ENCODE measurements around the gene YRDC.
"Not testable (repeated sequence)": the region's sequence is repeated elsewhere in the genome, so short reads cannot be mapped to it uniquely, and the experiment has no call there.

Gene YRDC

DNA sequence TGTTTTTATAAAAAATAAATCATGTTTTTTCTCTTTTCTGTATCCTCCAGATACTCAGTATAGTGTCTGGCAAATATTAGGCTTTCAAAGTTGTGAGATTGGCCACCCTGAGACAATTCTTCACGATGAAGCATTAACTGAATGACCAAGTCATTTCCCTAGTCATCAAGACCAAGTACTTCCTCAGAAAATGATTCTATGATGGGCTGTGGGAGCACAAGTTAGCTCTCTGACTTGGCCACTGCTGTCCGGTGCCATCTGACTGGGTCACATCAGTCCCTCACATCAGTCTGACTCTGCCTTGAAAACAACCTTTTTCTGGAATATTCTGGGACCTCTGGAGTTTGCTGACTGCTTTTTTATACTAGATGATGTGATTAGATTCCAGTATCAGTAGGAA is 13.5 kb upstream of the YRDC start:
- no peak for DNase-seq (ENCODE audit: low read depth)

DNA sequence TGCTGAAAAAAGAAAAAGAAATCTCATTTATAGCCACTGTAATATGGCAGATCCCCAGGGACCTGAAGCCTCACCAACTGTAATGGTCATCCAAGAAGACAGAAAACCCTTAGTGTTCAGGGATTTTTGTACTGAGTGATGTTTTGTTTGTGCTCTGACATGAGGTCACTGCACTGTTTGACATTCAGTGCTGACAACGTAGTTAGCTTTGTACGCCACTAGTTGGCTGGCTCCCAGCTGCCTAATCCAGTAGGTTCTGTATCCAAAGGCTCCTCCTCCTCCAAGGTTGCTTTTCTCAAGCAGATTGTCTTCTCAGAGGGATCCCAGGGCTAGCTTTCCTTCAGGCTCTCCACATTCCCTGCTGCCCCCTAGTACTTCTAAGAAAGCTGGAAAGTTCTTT is 9.5 kb upstream of the YRDC start:
- DNase-seq (ENCODE audit: low read depth) = no peak

- no peak for DNase-seq (ENCODE audit: low read depth)
These were observed 6.2 kb upstream of the YRDC start for GRCh38 chr1:37814252-37814651.

GRCh38 chr1:37813529-37814145 is 5.6 kb upstream of the YRDC start:
- DNase-seq (ENCODE audit: low read depth) = no peak

- peak; percentile 23 for DNase-seq (ENCODE audit: low read depth)
These were observed 3.1 kb upstream of the YRDC start for GRCh38 chr1:37811027-37811655.

DNA sequence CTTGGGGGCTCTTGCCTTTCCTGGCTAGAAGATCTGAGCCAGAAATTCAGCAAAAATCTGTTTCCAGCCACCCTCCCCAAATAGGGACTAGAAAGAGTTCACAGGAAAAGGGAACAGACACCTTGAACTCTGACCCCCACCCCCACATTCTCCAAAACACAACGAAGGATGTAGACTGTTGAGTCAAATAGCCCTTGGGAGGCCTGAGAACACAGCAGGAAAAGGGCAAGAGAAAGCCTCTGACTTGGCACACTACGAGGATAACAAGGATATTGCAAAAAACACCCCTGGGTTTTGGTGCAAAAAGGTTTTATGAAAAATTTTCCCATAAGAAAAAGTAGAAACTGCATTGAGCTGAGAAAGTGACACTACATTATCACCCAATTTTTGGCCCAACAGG is 1.9 kb upstream of the YRDC start:
- DNase-seq (ENCODE audit: low read depth) = no peak

DNA sequence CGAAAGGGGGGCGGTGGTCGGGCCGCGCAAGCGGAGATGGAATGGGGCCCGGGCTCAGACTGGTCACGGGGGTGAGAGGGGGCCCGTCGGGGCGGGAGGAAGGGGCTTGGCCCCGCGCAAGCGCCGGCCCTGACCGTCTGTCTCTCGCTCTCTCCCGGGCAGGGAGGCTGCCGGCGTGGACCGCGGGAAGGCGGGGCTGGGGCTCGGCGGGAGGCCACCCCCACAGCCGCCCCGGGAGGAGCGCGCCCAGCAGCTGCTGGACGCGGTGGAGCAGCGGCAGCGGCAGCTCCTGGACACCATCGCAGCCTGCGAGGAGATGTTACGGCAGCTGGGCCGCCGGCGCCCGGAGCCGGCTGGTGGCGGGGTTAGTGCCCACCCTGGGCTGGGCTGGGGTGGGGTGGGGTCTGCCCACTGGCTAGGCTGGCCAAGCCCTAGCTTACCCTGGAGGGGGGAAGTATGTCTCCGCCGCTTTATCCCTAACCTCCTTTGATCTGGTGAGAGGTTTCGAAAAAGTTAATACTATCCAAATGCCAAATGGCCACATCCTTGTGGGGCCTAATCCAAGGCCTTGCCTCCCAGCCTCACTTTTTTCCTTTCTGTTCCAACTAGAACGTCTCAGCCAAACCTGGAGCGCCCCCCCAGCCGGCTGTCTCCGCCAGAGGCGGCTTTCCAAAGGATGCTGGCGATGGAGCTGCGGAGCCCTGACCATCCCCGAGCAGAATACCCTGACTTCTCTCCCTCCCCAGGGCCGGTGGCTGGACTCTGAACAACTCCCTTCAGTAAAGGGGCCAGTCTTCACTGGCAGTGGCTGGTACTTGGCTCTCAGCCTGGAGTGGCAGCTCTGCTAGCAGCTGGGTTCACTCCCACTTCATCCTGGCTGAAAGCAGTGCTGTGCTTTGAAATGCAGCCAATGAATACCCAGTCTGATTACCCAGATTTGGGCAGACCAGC is 636 bp upstream of the YRDC start:
- peak; percentile 12 for DNase-seq (ENCODE audit: low read depth)

DNA sequence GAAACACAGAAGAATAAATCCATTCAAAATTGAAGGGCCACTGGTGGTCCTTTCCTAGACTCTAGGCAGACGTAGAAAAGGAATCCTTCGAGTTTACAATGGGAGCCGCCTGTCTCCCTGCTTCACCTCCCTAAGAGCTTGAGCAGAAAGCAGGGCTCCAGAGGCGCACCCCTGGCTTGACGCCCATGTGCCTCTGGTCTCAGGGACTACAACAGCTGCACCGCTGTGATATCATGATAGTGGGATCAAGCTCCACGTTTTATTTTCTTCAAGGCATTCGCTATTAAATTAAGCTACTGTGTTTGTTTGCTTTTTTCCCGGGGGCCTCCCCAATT is 821 bp downstream of the YRDC start:
- DNase-seq (ENCODE audit: low read depth) = no peak

DNA sequence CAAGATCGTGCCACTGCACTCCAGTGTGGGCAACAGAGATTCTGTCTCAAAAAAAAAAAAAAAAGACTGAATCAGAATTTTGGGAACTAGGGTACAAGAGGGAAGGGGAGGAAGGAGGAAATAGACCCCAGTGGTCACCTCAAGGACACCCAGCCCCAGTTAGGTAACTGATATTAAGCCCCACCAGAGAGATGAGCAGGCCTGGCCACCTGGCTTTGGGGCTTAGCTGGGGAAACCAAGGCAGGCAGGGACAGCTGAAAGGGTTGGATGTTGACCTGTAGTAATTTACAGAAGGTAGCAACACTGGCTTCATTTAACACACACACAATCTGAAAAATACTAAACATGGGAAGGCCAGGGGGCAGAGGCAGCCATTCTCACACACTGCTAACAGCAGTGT is 5.6 kb downstream of the YRDC start:
- DNase-seq (ENCODE audit: low read depth) = no peak

- DNase-seq (ENCODE audit: low read depth) = no peak
These were observed 10.2 kb downstream of the YRDC start for GRCh38 chr1:37797750-37798345.

DNA sequence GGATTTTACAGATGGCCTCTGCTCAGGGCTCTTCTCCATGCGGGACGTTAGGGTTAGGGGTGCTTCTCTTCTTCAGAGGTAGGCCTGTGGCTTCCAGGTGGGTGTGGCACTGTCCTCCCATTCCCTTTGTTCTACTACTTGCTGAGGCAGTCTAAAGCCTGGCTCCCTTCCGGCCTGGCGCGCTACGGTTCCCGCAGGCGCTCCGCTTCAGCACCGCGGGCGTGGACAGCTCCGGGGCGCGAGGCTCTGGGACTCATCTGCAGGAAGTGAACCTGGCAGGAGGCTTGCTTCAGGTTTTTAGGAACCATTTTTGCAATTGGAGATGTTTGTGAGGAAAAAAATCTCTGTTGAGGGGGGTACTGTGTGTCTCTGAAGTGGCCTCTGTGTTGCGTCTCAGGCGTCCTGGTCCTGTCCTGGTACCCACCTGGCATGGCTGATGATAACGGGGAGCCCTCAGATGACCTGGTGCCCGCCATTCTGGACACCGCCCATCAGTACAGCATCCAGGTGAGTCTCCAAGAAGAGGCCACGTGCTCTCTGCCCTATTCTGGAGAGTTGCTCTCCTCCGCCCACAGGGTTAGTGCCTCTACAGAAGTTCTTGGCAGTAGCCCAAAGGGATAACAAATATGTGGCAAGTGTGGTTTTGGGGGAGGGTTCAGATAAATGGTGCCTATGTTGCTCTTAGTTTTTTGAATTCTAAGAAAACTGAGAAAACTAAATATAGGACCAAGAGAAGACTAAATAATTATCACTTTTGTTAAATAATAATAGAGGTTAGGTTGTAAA is 12.5 kb downstream of the YRDC start:
- DNase-seq (ENCODE audit: low read depth) = no peak

DNA sequence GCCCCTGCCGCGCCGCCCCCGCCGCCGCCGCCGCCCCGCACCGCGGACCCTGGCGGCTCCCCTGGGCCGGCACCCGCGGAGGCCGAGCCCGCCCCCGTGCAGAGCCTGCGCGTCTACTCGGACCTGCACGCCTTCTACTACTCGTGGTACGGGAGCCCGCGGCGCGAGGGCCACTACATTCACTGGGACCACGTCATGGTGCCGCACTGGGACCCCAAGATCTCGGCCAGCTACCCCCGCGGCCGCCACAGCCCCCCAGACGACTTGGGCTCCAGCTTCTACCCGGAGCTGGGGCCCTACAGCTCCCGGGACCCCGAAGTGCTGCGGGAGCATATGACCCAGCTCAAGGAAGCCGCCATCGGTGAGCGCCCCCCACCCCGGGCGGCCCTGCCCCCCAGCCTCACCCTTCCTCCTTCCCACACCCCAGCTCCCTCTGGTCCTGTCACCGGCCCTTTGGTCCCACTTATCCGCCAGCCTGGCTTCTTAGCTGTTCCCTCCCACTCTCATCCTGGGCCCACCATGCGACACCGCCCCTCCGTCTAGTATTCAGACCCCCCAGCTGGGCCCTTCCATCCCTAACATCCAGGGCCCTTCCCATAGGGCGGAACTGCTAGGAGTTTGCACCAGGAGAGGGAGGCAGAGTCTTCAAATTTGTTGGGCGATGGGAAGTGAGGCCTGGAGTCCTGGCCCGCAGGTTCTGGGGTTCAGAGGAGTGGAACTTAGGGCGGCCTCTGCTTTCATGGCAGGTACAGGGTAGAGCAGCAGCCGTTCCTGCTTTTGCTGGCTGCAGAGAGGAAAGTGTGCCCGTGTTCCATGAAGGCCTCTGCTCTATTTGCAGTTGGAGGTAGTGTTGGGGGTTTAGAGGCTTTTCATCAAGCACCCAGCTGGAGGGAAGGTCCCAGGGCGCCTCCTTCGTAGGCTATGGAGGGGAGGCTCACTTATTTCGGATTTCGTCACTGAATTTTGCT is 13.4 kb downstream of the YRDC start:
- DNase-seq (ENCODE audit: low read depth) = no peak

DNA sequence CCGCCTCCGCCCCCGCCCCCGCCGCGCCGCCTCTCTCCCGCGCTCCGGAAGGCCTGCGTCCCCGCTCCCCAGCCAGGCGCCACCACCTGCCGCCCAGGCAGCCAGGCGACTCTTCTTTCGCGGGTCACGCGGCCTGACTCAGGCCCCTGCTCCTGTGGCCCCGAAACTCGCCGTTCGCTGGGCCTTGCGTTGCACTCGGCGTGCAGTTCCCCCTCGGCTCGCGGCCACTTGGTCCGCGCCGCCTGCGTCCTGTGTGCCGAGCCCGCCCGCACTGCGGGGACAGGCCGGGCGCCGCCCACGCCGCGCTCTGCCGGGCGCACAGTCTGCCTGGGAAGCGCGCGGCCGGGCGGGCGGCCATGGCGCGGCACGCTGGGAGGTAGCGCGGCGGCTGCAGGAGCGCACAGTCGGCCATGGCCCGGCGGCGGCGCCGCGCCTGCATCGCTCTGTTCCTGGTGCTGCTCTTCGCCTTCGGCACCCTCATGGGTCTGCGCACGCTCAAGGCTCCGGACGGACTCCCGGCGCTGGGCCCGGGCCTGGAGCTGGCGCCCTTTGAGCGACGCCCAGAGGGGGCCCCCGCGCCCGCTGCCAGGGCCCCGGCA is 14.1 kb downstream of the YRDC start, which contains the start of gene MANEAL:
Gene MANEAL (plus strand): TSS at position 75 of the 599 bp plus-strand sequence. CDS start 336 bp downstream, at position 411.
- no peak for DNase-seq (ENCODE audit: low read depth)

DNA sequence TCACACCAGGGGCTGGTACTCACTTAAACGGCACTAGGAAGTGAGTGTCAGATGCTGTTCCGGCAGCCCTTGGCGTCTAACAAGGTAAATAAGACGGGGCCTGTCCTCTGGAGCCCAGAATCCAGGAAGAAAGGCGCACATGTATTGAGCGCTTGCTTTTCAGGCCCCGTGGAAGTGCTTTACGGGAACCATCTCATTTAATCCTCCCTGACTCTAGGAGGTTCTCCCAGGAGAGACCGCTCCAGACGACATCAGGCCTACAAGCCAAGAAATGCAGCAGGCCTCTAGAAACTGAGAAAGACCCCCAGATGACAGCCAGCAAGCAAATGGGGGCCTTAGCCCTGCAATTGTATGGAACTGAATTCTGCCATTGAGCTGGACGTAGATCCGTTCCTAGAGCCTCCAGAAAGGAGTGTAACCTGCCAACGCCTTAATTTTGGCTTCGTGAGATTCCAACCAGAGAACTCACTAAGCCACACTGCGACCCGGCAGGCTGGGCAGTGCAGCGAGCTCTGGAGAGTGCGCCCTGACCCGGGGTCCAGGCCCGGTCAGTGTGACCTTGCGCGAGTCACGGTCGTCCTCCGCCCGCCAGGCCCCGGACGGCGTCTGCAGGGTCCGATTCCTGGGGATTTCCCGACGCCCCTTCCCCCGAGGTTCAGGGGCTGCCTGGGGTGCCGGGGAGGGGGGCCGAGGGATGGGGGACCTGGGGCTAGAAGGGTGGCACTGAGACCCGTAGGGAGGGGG is 14.9 kb downstream of the YRDC start:
- DNase-seq (ENCODE audit: low read depth) = no peak

- DNase-seq (ENCODE audit: low read depth) = no peak
These were observed 25.5 kb downstream of the YRDC start for GRCh38 chr1:37782491-37782890.

DNA sequence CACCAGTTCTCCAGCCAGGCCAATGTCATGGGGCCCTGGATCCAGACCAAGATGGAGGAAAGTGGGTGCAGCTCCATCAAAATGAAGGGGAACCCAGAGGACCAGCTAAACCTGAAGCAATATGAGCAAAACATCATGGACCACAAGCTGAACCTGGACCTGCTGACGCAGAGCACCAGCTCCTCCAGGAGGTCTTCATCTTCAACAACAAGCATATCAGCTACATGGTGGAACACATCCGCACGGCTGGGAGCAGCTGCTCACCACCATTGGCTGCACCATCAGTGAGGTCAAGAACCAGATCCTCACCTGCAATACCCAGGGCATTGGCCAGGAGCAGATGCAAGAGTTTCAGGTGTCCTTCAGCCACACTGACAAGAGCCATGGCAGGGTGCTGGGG is 29.4 kb downstream of the YRDC start:
- no peak for DNase-seq (ENCODE audit: low read depth)

DNA sequence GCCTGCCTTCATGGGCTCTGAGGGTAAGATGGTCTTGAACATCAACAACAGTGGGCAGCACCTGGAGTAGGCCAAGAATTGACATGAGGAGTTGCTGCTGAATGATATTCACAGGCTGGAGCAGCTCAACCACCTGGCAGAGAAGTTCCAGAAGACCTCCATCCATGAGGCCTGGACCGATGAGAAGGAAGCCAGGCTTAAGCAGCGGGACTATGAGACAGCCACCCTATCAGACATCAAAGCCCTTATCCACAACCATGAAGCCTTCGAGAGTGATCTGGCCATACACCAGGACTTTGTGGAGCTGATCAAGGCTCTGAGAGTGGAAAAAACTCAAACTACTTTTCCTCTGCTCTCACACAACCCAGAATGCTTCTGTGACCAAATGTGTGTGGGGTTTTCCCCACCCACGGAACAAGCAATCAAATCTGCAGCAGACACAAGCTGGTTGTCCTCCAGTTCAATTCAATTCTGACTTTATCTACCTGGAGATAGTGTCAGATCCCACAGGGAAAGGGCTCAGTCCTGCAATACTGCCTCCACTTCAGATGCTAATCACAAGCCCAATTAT is 31.0 kb downstream of the YRDC start:
- no peak for DNase-seq (ENCODE audit: low read depth)

GRCh38 chr1:37771440-37771839 is 36.6 kb downstream of the YRDC start:
- DNase-seq (ENCODE audit: low read depth) = not testable (repeated sequence)

GRCh38 chr1:37767488-37767887 is 40.5 kb downstream of the YRDC start:
- no peak for DNase-seq (ENCODE audit: low read depth)
